DND-41 (cell line): ENCODE measurements around the gene CTDSPL2.

Experiments used
- EZH2 ChIP-seq: IDR thresholded peaks from 3 replicates; pipeline ENCODE4 v1.6.1; 2012; ENCODE audit warnings: borderline replicate concordance, low read depth, mild to moderate bottlenecking, moderate library complexity, low read length, inconsistent platforms; ENCODE audit not compliant: severe bottlenecking
- TF ChIP-seq, protein P1 (sequence below): IDR thresholded peaks from 2 replicates; pipeline ENCODE4 v1.5.1; 2012; ENCODE audit warnings: borderline replicate concordance, low read length, moderate library complexity, mild to moderate bottlenecking; ENCODE audit not compliant: poor library complexity, severe bottlenecking; ENCODE audit errors: extremely low read depth

DNA sequence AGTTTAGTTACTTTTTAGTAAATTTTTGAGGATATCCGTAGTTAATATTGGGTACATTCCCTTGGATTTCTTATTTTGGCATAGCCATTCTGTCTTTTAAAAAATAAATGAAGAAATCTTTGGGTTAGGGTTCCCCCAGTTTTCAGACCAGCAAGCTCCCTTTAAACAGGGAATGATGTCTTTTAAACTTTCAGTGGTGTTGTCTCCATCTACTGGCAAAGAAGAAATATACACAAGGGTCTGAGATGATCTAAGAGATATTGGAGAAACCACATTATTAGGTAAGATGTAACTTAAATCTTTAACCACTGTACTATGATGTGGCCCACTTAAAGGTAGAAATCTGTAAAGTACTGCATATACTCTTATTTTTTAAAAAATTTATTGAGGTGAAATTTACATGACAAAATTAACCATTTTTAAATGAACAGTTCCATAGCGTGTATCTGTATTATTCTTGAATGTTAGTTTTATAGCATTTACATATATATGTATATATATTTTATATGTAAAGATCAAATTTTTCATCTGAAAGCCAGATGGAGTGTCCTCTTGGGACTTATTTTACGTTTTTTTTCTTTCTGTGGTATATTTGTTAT, 74.4 kb downstream of the CTDSPL2 start:
- TF ChIP-seq, protein P1, sequence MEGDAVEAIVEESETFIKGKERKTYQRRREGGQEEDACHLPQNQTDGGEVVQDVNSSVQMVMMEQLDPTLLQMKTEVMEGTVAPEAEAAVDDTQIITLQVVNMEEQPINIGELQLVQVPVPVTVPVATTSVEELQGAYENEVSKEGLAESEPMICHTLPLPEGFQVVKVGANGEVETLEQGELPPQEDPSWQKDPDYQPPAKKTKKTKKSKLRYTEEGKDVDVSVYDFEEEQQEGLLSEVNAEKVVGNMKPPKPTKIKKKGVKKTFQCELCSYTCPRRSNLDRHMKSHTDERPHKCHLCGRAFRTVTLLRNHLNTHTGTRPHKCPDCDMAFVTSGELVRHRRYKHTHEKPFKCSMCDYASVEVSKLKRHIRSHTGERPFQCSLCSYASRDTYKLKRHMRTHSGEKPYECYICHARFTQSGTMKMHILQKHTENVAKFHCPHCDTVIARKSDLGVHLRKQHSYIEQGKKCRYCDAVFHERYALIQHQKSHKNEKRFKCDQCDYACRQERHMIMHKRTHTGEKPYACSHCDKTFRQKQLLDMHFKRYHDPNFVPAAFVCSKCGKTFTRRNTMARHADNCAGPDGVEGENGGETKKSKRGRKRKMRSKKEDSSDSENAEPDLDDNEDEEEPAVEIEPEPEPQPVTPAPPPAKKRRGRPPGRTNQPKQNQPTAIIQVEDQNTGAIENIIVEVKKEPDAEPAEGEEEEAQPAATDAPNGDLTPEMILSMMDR = peak; percentile 67
- TF ChIP-seq EZH2 = no peak
